Measurements from ENCODE around the gene SSTR1.

SSTR1 gene

DNA sequence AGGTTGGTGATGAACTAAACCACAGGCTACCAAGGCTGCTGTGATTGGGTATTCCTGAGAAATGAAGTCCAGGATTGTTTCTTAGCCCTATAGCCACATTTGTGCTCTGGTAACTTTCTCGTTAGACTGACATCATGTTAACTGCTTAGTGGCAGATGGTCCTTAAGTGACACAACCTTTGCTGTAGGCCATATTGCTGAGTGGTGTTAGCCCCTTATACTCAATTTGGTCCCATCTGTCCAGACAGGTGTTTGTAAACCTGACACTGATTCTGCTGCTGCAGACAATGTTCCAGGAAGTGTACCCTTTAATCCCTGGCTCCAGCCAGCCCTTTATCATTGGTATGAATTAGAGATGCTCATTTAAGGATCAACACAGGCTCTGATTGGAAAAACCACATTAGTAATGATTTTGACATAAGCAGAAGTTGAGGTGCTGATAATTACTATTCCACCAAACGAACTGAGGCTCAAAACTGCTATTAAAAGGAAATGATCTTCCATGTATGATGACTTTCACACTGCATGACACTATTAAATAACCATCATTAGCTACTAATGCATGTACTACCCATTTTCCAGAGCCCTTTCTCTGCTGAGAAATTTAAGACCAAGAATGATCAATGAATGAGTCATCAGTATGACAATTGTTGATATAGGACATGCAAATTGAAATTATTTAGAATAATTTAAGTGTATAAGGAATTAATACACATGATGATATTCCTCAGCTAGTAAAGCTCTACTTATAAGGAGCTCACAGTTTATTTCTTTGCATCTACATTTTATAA, 3.6 kb upstream of the SSTR1 start:
- no peak for DNase-seq

DNA sequence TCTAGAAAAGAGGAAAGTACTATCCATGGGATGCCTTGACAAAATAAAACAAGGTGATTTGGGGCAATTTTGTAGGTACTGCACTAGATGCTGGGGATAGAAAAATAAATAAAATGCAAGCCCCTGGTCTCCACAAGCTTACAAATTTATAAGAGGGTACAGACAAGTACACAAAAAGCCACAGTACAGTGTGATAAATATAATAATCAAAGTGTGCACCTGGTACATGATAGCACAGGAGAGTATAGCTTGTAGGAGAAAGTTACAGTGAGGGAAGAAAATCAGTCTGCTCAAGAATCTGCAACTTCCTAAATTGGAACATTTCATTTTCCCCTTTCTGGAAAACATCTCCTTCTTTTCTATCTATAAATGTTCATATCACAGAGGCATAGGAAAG, 3.0 kb upstream of the SSTR1 start:
- no peak for DNase-seq

DNA sequence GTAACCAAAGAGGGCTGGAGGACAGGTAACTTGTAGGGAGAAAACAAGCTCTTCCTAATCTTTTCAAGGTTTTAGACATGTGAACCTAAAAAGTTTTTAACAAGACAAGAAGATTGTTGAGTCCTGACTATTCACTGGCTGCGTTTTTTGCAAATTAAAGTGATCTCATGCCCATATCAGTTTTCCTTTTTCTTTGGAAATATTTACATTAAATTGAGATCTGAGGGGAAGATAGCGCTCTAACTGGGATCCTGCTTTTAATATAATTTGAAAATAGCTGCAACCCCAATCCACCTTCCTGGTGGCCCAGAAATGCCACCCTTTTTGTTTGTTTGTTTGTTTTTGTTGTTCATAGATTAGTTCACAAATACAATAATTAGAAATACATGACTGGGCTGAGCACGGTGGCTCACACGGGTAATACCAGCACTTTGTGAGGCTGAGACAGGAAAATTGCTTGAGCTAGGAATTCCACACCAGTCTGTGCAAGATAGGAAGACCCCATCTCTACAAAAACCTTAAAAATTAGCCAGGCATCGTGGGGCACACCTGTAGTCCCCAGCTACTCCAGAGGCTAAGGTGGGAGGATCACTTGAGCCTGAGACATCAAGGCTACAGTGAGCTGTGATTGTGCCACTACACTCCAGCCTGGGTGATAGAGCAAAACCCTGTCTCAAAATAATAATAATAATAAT, 2.4 kb upstream of the SSTR1 start:
- no peak for DNase-seq

DNA sequence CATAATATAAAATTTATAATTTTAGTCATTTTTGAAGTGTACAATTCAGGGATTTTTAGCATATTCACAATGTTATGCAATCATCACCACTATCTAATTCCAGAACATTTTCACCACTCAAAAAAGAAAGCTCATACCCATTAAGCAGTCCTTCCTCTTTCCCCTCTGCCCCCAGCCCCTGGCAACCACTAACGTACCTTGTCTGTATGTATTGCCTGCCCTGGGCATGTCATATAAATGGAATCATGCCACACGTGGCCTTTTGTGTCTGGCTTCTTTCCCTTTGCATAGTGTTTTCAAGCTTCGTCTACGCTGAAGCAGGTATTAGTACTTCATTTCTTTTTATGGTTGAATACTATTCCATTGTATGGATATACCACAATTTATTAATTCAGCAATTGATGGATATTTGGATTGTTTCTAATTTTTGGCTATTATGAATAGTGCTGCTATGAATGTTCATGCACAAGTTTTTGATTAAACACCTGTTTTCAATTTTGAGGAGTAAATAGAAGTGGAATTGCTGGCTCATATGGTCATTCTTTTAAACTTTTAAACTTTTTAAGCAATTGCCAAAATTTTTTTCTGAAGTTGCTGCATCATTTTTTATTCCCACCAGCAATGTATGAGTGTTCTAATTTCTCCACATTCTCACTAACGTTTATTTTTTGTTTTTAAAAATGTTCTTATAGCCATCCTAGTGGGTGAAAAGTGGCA, 1.6 kb upstream of the SSTR1 start:
- DNase-seq: no peak

DNA sequence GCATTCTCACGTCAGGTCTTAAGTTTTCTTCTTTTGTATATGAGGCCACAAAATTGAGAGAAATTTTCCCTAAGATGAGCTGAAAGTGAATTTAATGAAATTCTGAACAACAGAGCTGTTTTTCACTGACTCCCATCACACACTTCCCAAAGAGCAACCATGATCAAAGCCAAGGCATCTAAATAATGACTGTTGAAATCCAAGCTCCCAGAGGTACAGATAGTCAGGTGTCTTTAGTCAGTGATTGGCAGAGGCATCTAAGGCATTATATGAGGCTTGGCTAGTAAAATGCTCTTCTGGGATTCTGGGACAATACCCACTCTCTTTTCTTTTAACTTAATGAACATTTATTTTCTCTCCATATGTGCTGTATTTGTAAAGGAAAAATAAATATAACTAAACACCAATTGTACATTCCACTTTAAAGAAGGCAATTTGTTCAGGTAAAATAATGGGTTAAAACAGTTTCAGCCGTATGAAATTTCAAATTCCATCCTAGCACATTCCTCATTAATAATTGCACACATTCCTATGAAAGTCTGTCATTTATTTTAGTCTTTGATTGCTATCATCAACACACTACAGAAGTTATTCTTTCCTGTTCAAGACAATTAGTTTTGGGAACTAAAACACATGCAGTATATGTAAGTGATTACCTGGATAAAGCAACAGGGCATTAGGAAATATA, 871 bp upstream of the SSTR1 start:
- DNase-seq: no peak

DNA sequence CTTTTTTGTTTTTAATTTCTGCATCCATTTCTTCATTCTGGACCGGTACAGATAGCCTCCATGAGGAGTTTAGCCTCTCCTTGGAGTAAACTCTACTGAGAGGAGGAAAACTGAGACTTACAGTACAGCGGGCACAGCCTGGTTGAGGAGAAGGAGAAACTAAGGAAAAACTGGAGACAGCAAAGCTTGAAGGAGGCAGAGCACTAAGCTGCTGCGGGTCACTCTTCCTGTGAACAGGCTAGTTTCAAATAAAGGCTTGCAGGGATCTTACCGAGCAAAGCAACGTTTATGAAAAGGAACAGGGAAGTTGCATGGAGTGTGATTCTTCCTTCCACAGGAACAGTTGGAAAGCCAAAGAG, 348 bp upstream of the SSTR1 start:
- no peak for DNase-seq

DNA sequence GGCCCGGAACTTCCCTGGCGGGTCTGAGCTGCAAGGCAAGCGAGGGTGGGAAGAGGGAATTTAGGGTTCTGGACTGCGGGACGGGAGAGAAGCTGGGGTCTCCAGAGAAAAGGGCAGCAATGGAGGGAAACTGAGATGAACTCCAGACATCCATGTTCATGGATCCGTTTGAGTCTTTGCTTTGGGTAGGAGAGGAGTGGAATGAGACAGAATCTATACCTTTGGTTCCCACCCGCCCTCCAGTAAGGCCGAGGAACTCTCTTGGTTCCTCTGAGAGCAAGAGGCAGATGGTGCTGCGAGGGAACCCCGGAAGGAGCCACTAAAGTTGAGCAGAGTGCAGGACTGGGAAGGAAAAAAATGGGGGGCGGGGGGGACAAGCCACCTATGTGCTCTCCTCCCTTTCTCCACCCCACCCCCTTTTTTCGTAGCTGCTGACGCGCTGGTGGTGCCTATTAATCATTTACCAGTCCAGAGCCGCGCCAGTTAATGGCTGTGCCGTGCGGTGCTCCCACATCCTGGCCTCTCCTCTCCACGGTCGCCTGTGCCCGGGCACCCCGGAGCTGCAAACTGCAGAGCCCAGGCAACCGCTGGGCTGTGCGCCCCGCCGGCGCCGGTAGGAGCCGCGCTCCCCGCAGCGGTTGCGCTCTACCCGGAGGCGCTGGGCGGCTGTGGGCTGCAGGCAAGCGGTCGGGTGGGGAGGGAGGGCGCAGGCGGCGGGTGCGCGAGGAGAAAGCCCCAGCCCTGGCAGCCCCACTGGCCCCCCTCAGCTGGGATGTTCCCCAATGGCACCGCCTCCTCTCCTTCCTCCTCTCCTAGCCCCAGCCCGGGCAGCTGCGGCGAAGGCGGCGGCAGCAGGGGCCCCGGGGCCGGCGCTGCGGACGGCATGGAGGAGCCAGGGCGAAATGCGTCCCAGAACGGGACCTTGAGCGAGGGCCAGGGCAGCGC, 1.2 kb downstream of the SSTR1 start:
- DNase-seq: no peak

DNA sequence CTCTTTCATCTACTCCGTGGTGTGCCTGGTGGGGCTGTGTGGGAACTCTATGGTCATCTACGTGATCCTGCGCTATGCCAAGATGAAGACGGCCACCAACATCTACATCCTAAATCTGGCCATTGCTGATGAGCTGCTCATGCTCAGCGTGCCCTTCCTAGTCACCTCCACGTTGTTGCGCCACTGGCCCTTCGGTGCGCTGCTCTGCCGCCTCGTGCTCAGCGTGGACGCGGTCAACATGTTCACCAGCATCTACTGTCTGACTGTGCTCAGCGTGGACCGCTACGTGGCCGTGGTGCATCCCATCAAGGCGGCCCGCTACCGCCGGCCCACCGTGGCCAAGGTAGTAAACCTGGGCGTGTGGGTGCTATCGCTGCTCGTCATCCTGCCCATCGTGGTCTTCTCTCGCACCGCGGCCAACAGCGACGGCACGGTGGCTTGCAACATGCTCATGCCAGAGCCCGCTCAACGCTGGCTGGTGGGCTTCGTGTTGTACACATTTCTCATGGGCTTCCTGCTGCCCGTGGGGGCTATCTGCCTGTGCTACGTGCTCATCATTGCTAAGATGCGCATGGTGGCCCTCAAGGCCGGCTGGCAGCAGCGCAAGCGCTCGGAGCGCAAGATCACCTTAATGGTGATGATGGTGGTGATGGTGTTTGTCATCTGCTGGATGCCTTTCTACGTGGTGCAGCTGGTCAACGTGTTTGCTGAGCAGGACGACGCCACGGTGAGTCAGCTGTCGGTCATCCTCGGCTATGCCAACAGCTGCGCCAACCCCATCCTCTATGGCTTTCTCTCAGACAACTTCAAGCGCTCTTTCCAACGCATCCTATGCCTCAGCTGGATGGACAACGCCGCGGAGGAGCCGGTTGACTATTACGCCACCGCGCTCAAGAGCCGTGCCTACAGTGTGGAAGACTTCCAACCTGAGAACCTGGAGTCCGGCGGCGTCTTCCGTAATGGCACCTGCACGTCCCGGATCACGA, 2.2 kb downstream of the SSTR1 start:
- no peak for DNase-seq

DNA sequence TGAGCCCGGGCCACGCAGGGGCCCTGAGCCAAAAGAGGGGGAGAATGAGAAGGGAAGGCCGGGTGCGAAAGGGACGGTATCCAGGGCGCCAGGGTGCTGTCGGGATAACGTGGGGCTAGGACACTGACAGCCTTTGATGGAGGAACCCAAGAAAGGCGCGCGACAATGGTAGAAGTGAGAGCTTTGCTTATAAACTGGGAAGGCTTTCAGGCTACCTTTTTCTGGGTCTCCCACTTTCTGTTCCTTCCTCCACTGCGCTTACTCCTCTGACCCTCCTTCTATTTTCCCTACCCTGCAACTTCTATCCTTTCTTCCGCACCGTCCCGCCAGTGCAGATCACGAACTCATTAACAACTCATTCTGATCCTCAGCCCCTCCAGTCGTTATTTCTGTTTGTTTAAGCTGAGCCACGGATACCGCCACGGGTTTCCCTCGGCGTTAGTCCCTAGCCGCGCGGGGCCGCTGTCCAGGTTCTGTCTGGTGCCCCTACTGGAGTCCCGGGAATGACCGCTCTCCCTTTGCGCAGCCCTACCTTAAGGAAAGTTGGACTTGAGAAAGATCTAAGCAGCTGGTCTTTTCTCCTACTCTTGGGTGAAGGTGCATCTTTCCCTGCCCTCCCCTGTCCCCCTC, 3.0 kb downstream of the SSTR1 start:
- no peak for DNase-seq

DNA sequence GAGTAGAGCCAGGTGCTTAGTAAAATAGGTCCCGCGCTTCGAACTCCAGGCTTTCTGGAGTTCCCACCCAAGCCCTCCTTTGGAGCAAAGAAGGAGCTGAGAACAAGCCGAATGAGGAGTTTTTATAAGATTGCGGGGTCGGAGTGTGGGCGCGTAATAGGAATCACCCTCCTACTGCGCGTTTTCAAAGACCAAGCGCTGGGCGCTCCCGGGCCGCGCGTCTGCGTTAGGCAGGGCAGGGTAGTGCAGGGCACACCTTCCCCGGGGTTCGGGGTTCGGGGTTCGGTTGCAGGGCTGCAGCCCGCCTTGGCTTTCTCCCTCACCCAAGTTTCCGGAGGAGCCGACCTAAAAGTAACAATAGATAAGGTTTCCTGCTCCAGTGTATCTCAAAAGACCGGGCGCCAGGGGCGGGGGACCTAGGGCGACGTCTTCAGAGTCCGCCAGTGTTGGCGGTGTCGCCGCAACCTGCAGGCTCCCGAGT, 3.6 kb downstream of the SSTR1 start:
- no peak for DNase-seq

DNA sequence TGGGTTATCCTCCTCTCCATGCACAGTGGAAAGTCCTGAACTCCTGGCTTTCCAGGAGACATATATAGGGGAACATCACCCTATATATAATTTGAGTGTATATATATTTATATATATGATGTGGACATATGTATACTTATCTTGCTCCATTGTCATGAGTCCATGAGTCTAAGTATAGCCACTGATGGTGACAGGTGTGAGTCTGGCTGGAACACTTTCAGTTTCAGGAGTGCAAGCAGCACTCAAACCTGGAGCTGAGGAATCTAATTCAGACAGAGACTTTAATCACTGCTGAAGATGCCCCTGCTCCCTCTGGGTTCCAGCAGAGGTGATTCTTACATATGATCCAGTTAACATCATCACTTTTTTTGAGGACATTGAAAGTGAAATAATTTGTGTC, 4.4 kb downstream of the SSTR1 start:
- DNase-seq: no peak

DNA sequence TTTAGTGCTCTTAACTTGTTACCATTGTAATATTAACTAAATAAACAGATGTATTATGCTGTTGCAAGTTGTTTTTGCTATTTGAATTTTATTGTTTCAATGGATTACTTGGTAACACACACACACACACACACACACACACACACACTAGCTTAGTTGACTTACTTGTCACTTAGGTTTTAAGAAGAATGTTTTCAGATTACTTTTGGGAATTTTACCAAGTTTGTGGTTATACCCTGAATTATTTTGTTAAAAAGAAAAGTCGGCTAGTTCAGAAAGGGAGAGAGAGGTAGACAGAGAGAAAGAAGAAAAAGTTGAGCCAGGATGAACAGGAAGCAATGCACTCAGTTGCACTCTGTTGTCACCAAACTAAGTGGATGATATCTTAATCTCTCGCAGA, 5.3 kb downstream of the SSTR1 start:
- no peak for DNase-seq

DNA sequence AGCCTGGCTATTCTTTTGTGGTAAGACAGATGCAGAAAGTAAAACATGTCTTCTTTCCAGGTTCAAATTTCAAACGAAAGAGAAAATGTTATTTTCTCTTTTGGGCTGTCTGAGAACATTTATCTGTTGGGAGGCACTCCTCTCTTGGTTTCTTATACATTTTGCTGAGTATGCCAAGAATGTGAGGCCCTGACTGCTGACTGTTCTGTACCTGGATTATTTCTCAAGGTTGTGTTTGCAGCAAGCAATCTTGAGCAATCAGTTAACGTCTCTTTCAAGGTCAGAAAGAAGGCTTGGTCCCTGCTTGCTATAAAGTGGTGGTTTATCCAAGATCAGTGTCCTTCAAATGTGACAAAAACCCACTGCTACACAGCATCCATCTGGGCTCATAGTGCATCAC, 9.8 kb downstream of the SSTR1 start:
- DNase-seq: no peak

DNA sequence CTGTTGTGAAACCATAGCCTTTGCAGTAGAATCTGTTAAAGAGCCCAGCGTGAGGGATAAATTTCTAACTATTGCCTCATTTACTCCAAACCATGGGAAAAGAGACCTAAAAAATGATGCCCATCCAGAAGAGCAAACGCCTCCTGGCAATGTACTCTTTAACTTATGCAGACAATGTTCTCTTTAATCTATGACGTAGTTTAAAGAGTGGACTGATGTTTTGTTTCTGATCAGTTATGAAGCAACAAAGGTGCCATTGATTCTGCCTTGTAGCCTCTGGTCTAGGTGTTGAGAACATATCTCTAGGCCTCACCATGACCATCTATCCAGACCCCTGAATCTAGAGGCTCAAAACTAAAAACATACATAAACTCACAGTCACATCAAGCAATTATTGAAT, 13.4 kb downstream of the SSTR1 start:
- no peak for DNase-seq

DNA sequence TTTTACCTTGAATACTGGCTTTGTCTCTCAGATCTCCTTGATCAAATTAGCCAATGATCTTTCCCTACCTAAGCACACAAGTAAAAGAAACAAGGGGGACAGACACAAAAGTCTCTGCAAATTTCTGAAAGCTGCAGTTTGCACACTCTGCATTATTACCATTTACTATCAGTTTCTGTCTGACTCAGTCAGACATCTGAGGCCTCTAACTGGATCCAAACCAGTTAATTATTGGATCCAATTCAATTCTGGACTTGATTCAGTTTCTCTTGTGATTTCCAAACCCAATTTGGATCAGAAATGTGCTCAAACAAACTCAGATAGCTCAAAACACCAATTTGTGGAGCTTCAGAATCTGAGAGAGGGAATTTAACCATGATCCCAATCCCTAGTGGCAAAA, 16.6 kb downstream of the SSTR1 start:
- DNase-seq: no peak

DNA sequence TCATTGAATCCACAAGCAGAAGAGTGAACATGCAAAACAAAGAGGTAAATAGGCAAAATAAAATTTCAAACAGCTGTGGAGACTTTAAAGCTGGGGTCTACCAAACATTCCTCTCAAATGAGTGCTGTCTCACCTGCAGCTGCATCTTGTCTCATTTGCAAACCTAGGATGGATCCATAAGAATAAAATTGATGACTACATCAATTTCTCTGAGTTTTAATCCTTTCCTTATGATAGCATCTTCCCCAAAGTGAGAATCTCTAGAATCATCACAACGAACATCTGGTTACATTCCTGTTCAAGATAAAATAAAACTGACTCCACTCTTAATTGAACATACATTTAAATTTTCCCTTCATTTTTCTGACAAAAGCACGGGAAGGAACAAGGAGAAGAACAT, 18.2 kb downstream of the SSTR1 start:
- DNase-seq: no peak

DNA sequence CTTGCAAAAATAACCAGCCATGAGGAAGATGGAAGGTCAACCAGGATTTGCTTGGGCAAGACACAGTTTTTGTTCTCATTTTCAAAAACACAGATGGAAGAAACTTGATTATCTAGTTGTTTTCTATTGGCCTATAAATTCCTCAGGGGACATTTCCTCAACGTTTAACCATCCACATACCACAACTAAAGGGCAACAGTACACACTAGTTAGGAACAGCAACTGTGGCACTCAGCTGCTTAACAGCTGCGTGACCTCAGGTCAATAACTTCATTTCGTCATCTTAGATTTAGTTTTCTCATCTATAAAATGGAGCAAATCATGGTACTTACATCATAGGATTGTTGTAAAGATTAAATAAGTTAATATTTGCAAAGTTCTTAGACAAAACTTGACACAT, 18.7 kb downstream of the SSTR1 start:
- no peak for DNase-seq

DNA sequence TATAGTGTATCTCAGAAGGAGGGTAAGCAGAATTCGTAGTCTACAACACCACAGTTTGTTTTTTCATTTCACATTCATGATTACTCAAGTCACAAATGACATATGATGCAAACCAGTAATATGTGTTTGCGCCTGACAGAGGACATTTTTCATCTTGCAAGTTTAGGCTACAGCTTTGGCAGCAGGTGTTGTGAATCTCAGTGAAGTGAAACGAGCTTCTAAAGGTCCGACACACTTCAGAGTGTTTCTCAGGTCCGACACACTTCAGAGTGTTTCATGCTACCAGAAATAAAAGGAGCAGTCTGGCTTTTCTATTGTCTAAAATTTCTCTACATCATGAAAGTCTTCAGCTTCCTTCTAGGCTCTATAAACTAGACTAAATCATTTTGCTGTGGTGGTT, 25.5 kb downstream of the SSTR1 start:
- DNase-seq: no peak

DNA sequence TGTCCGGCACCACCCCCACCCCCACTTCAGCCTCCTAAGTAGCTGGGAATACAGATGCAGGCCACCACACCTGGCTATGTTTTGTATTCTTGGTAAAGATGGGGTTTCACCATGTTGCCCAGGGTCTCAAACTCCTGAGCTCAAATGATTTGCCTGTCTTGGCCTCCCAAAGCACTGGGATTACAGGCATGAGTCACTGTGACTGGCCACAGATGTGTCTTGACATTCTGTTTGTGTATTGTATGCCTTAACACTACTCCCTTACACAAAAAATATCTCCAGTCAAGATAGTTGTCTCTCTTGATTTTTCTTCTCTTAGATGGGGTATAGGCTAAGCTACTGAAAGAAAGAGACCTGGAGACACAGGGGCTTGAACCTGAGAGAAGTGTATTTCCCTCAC, 30.6 kb downstream of the SSTR1 start:
- no peak for DNase-seq

DNA sequence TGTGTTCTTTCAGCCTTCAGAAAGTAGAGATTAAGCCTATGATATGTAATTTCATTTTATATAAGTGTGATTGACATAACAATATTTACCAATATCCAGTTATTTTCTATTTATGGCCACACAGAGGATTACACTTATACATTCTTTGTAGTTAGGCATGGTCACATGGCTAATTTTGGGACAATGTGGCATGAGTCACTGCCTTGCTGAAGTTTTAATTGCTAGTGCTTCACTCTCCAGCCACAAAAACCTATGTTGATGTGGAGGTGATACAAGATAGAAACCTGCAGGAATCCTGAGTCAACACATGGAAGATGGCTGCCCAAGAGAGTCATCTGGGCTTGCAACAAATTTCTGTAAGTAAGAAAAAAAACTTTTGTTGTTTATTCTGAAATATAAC, 31.2 kb downstream of the SSTR1 start:
- DNase-seq: no peak
